Type B pancreatic cell (in vitro differentiated cells): ENCODE data around the gene LTBP1. TPM values are rescaled to one million over a fixed set of nuclear protein-coding genes. Genes with fewer than 3 reads are reported as not detected.

Experiments
- DNase-seq: peaks from one replicate; pipeline ENCODE4 v3.0.0; 2021; ENCODE audit warnings: mixed read lengths; ENCODE audit not compliant: unreplicated experiment; ENCODE audit errors: extremely low spot score
- H3K27ac Mint-ChIP-seq: 2 replicates; pipeline ENCODE4 v1.8.0; 2021; ENCODE audit warnings: mild to moderate bottlenecking, mixed read lengths
- H3K27me3 Mint-ChIP-seq: 2 replicates; pipeline ENCODE4 v1.8.0; 2021; ENCODE audit warnings: mixed read lengths
- H3K36me3 Mint-ChIP-seq: 2 replicates; pipeline ENCODE4 v1.8.0; 2021; ENCODE audit warnings: mixed read lengths
- H3K4me1 Mint-ChIP-seq: one replicate; pipeline ENCODE4 v1.8.0; 2021; ENCODE audit warnings: mixed read lengths; ENCODE audit not compliant: unreplicated experiment
- H3K4me3 Mint-ChIP-seq: 2 replicates; pipeline ENCODE4 v1.8.0; 2021; ENCODE audit warnings: mild to moderate bottlenecking, mixed read lengths
- H3K9me3 Mint-ChIP-seq: 2 replicates; pipeline ENCODE4 v1.8.0; 2021; ENCODE audit warnings: mixed read lengths
- CTCF ChIP-seq: fragments of 200-600 bp; sonication (generic); conservative IDR thresholded peaks from 2 replicates; pipeline ENCODE4 v1.5.0; 2021; ENCODE audit warnings: antibody characterized with exemption, mild to moderate bottlenecking
- total RNA-seq: library from RNA; stranded (reverse); gene quantifications from 2 replicates; pipeline ENCODE4 v1.2.1, GENCODE V29; 2021; ENCODE audit warnings: low replicate concordance

The LTBP1 gene
- total RNA-seq, 1 donor from 2014 or later = 53.3 TPM

- Mint-ChIP-seq H3K4me1 (peaks cover 34% of the 10 kb centered on the region), H3K9me3 (no peaks in the 10 kb centered on the region), H3K4me3 (no peak overlapping the region), H3K36me3 (peaks cover 8% of the 10 kb centered on the region), H3K27ac (peak overlapping the region; percentile 88), H3K27me3 (no peaks in the 10 kb centered on the region)
- DNase-seq = no peak
- TF ChIP-seq CTCF = no peak
Measured at GRCh38 chr2:33074197-33074596, 127.4 kb downstream of the LTBP1 start.

- Mint-ChIP-seq H3K27ac (no peak overlapping the region), H3K9me3 (no peaks in the 10 kb centered on the region), H3K4me1 (peaks cover 32% of the 10 kb centered on the region), H3K27me3 (no peaks in the 10 kb centered on the region), H3K4me3 (no peak overlapping the region), H3K36me3 (peaks cover 9% of the 10 kb centered on the region)
- no peak for DNase-seq
- no peak for TF ChIP-seq CTCF
Measured at GRCh38 chr2:33077311-33077710, 130.6 kb downstream of the LTBP1 start.

DNA sequence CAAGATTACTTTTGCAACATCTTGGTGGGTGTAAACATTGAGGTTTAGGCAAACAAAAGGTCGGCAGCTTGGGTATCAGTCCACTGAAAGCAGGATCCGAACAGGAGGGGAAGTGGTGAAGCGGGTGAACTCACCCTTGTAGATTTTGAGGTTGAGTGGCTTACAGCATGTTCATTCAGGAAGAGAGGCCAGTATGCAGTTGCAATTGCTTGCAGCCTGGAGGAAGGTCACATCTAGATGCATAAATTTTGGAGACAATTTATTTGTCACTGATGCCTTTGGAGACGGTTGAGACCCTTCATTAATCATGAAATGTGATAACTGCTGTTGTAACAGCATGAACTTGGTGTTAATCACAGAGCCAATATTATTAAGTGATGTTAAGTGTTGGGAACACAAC lies 131.1 kb downstream of the LTBP1 start:
- Mint-ChIP-seq H3K4me3 (no peak overlapping the region), H3K36me3 (peaks cover 9% of the 10 kb centered on the region), H3K27ac (peak overlapping the region; percentile 46), H3K9me3 (peaks cover 1% of the 10 kb centered on the region), H3K27me3 (no peaks in the 10 kb centered on the region), H3K4me1 (peaks cover 31% of the 10 kb centered on the region)
- no peak for DNase-seq
- no peak for TF ChIP-seq CTCF

- no peak overlapping the region for H3K4me3 Mint-ChIP-seq
Measured at GRCh38 chr2:33081691-33082090, 134.9 kb downstream of the LTBP1 start.

DNA sequence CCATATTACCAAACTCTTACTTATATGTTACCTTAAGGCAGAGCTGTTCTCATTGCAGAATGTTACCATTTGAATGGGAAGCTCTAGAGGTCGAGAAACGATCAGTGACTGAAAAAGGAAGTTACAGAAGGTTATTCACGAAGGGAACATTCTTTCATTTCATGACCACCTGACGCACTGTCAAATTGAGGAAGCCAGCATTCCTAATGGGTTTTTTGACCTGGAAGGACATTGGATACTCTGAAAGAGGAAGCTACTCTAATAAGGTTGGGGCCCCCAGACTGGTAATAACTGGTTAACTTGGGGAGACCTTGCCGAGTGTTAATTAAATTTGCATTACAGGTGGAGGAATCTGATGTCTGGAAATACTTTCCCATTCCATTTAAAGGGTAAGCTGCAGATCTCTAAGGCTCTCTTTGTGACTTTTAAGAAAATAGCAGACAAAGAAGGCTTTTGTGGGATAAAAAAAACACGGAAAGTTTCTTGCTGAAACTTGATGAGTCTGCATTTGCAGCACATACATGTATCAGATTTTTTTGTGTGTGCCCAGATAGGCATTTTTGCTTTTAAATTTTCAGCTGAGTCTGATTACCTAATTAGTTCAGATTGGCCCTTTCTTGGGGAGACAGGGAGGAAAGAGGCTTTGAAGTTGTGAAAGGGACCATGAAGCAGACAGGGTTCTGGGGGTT lies 137.1 kb downstream of the LTBP1 start:
- H3K36me3 Mint-ChIP-seq = peaks cover 17% of the 10 kb centered on the region
- no peak overlapping the region for H3K4me3 Mint-ChIP-seq
- TF ChIP-seq CTCF = no peak
- no peak overlapping the region for H3K27ac Mint-ChIP-seq
- no peak for DNase-seq
- H3K4me1 Mint-ChIP-seq = peaks cover 26% of the 10 kb centered on the region
- H3K27me3 Mint-ChIP-seq = no peaks in the 10 kb centered on the region
- peaks cover 6% of the 10 kb centered on the region for H3K9me3 Mint-ChIP-seq

More at GRCh38 chr2:33081691-33082090, 134.9 kb downstream of the LTBP1 start:
- no peak for DNase-seq
- Mint-ChIP-seq H3K9me3 (peaks cover 6% of the 10 kb centered on the region), H3K36me3 (peaks cover 17% of the 10 kb centered on the region), H3K27ac (no peak overlapping the region), H3K27me3 (no peaks in the 10 kb centered on the region), H3K4me1 (peaks cover 41% of the 10 kb centered on the region)
- TF ChIP-seq CTCF = no peak
